ENCODE measurements around the gene AFF3.

DNA sequence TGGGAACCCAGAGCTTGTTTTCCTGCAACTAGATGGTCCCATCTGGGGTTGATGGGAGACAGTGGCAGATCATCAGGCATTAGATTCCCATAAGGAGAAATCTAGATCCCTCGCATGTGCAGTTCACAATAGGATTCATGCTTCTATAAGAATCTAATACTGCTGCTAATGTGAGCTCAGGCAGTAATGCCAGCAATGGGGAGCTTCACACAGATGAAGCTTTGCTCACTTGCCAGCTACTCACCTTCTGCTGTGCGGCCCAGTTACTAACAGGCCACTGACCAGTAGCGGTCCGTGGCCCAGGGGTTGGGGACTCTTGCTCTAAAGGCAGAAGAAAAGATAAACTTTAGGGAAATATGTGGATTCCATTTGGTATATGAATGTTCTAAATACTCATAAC lies 192.9 kb downstream of the AFF3 start:
- TF ChIP-seq, protein P1, sequence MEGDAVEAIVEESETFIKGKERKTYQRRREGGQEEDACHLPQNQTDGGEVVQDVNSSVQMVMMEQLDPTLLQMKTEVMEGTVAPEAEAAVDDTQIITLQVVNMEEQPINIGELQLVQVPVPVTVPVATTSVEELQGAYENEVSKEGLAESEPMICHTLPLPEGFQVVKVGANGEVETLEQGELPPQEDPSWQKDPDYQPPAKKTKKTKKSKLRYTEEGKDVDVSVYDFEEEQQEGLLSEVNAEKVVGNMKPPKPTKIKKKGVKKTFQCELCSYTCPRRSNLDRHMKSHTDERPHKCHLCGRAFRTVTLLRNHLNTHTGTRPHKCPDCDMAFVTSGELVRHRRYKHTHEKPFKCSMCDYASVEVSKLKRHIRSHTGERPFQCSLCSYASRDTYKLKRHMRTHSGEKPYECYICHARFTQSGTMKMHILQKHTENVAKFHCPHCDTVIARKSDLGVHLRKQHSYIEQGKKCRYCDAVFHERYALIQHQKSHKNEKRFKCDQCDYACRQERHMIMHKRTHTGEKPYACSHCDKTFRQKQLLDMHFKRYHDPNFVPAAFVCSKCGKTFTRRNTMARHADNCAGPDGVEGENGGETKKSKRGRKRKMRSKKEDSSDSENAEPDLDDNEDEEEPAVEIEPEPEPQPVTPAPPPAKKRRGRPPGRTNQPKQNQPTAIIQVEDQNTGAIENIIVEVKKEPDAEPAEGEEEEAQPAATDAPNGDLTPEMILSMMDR (IDR thresholded peaks at IDR 0.05) = no peak
- TF ChIP-seq POLR2A (IDR thresholded peaks at IDR 0.05) = no peak

Measured in right lobe of liver (tissue), 4 donors.